Stimulated activated CD8-positive, alpha-beta memory T cell treated with anti-CD3 and anti-CD28 coated beads, Interleukin-12 subunit alpha, Interleukin-12 subunit beta, amount 100 ng/mL, for 24 hours (primary cell): Measurements from ENCODE around the gene KCNJ3.

Experiments
- DNase-seq: peaks from one replicate; pipeline ENCODE4 v3.0.0-alpha.2; 2020; ENCODE audit errors: extremely low read depth

KCNJ3 gene

GRCh38 chr2:154707994-154708575 is 9.6 kb downstream of the KCNJ3 start:
- DNase-seq = no peak

DNA sequence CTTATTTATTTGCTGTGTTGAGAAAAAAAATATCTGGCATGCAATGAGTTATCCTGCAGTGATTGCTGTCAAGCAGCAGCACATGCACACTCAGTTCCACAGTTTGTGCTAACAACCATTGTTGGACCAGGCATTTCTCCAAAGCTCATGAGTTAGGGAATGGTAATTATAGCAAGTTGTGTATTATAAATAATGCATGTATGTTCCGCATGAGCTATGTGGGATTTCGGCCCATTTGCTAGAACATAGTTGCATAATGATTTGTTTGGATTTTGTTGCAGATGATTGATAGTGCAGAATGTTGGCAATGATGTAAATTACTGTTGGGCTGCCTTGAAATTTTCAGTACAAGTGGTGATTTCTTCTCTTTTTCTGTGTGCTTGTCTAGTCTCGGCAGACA is 10.7 kb downstream of the KCNJ3 start:
- DNase-seq = no peak

DNA sequence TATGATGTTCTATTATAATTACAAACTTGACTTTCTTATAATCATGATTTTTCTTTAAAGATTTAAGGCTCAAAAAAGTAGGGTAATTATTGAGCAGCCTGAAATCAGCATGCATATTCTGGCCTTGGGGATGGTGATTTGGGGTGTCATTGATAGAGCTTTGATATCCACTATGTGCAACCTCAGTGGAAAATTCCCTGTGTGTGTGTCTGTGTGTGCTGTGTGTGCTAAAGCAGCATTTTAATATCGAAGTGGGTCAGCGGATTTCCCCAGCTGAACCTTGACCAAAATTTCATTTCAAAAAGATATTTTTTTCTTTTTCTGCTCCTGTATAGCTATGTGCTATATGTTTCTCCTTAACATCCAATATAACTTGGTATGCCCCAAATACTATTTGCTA is 11.6 kb downstream of the KCNJ3 start:
- DNase-seq = no peak

DNA sequence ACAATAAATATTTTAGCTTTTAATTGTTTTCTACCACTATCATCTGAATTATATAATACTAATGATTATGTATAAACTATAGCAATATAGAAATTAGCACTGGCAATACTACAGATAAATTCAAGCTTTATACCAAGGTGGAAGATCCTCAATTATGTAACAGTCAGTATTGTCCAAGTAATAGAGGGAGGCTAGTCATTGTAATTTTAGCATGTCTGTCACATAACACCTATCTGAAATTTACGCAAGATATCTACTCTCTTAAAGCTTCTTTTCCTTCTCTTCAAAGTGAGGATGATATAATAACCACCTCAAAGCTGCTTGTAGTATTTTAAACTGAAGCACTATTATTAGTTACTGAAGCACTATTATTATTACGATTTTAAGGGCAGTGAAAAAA is 12.2 kb downstream of the KCNJ3 start:
- DNase-seq = no peak

GRCh38 chr2:154713675-154714074 is 15.2 kb downstream of the KCNJ3 start:
- DNase-seq = no peak

- DNase-seq = no peak
Observed at GRCh38 chr2:154720651-154721050, 22.2 kb downstream of the KCNJ3 start.

DNA sequence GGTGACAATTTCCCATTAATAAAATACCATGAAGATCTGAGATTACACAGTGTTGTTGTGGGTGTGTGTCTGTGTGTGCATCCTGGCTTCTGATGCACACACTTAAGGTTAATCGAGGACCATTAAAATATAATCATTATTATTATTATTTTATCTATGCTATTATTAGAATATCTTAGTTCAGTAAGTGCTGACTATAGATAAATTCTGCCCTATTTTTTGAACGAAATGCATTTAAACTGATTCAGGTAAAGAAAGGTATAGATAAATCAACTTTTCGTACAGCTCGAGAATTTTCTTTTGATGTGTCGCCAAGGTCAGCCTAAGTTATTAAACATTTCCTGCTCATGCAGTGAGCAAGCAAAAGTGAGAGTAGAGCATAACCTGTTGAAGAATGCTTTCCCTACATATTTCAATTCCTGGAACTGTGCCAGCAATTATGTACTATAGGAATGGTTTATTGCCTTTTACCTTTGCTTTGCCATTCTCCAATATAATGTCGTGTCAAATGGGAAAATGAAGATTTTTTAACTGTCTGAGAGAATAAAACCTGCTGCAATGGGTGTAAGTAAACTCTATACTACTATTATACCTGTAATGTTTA is 25.8 kb downstream of the KCNJ3 start:
- DNase-seq = no peak

DNA sequence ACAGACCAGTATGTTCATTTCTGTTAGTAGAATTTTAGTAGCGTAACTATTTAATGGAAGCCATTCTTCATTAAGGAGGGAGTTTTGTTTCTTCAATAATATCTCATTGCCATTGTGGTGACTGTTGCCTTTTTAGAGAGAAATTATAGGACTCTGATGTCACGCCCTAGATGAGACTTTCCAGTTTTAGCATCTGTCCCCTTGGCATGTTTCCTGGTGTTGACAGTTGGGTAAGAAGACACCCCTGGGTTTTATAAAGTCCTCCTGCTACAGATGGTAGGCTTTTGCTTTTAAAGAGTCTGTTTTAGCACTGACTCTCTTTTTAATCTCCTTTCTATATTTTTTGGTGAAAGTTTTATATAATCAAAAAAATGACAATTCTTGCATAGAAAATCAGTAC is 41.9 kb downstream of the KCNJ3 start:
- no peak for DNase-seq

DNA sequence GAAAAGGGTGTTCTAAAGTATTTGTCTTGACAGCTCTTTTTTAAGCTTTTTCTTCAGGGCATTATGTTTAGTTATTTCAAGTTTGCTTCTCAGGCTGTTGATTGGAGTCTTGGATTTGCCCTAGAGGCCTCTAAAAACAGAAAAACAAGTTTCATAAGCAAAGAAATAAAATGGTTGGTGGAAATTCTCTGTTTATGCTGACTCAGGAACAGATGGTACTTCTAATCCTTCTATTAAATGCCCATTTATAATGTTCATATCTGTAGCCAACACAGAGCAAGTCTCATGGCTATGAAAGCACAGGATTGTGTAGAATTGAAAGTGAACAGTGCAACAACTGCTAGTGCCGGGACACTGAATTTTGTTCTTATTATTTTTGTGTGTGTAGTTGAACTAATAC is 60.4 kb downstream of the KCNJ3 start:
- no peak for DNase-seq

DNA sequence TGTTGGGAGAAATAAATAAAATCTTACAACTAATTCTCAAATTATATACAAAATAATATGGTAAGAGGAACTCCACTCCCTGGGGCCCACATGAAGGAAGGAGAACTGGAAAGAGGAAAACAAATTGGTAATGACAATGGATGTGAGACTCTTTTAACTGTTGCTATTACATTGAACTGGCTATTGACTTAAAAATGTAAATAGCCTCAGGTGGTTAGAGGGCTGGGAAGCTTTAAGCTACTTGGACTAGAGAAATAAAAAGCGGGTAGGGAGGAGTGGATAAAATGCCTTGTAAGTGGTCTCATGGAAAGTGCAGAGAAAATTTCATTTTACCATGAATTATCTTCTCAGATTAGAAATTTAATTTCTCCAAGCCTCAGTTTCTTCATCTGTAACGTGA is 64.1 kb downstream of the KCNJ3 start:
- DNase-seq = no peak

DNA sequence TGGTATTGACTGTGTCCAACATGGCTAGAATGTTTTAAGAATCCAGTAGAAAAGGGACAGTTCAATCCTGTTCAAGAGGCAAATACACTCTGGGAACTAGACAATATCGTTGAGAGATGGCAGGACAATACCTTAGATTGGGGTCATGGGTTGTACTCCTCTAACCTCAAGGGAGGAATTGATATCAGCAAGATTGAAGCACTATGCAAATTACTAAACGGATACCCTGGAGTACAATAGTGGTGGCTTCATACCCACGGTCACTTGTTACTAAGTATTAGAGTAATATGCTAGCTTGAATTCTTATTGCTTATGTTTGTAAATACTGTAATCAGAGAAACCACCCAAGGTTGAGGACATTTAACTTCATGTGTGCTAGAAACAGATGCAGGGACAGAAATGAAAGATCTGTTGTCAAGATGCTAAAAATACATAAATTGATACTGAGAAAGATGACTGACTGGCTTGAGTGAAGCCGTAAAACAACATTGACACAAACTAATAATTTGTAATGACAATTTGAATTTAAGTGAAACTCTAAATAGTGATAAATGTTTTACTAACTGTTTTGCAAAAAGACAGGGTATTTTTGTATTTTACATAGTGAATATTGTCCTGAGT is 73.3 kb downstream of the KCNJ3 start:
- DNase-seq = no peak

GRCh38 chr2:154776825-154777224 is 78.3 kb downstream of the KCNJ3 start:
- no peak for DNase-seq

DNA sequence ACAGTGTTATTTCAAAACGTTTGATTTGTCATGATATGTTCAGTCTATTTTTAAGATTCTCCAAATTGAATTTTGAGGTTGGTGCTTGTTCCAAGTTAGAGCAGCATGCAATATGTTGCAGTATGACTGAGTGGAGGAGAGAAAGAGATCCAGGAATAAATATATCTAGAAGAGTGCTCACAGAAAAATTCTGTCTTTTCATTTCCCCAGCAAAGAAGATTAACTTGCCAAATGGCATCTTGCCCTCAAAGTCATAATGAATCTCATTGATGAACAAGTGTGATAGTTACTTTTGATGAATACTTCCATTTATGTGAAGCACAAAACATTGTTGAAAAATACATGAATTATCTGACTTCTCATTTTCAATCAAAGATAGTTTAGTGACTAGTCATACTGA is 95.9 kb downstream of the KCNJ3 start:
- no peak for DNase-seq

DNA sequence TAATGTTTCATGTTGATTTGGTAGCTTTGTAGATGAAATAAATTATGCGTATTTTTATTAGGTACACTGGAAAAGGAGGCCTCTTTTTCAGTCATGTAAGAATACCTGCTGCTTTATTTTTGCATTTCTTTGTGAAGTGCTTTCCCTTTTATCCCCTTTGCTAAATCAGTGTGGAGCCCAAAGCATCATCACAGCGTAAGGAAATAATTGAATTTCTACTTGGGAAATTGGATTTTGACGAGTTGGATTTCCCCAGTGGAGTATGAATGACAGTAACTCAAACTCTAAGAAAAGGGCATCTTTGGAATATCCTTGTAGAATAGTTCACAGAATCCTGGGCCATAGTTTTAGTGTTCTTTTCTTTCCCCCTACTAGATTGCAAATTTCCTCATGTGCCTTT is 97.2 kb downstream of the KCNJ3 start:
- DNase-seq = no peak

GRCh38 chr2:154804451-154804850 is 106.0 kb downstream of the KCNJ3 start:
- no peak for DNase-seq

DNA sequence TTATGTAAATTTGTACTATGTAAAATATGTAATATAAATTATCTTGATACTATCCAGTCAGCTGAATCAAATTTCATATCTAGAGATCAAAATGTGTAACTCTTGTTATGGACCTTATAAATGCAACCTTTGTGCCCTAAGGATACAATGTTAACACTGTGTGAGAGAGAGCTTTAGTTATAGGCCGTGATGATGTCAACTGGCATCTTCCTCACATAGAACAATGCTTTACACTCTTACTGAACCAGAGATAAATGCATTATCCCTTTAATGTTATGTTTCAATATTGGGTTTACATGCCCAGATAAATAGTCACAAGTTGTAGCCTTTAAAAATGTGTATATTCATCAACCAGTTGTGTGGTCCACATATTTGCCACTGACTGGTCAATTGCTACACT is 115.1 kb downstream of the KCNJ3 start:
- no peak for DNase-seq

- DNase-seq = no peak
Observed at GRCh38 chr2:154814856-154815255, 116.4 kb downstream of the KCNJ3 start.

DNA sequence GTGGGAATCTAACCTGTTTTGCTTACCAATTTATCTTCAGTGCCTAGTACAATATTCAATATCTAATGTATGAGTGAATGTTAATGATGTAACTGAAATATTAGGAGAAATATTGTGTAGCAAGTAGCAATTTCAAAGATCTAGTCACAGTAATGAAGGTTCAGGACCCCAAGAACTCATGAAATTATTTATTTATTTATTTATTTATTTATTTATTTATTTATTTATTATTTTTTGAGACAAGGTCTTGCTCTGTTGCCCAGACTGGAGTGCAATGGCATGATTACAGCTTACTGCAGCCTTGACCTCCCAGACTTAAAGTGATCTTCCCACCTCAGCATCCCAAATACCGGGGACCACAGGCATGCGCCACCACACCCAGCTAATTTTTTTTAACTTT is 126.9 kb downstream of the KCNJ3 start:
- no peak for DNase-seq

- no peak for DNase-seq
Observed at GRCh38 chr2:154826827-154827226, 128.3 kb downstream of the KCNJ3 start.

GRCh38 chr2:154827286-154827685 is 128.8 kb downstream of the KCNJ3 start:
- DNase-seq = no peak

DNA sequence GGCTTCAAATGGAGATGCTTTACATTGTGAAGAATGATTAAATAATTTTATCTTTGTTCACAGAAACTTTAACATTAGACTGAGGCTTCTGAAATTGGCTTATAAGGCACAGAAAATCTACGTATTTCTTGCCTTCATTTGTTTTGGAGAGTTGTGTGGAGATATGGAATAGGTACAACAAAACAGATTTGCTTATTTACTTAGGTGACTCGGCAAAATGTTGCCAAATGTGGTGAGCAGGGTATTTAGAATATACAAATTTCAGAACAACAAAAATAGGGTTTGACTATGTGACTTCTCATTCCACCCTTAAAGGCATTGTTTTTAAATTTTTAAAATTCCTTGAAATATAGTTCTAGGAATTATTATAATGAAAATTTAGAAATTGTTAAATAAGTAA is 134.2 kb downstream of the KCNJ3 start:
- DNase-seq = no peak

DNA sequence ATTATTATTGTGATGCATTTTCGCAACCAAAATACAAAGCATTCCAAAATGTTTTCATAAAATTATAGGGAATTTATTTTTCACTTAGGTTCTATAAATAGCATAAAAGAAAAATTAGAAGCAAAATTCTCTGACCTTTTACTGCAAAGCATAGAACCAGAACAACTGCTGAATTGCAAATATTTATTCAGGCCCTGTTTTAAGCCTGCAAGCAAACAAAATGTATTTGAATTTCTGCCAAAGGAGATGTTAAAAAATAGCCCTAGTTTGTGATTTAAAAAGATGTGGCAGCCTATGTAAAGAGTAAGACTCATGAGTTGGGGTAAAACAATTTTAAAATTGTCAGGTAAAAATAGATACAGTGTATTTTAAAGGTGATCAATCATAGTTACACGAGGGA is 138.1 kb downstream of the KCNJ3 start:
- DNase-seq = no peak

DNA sequence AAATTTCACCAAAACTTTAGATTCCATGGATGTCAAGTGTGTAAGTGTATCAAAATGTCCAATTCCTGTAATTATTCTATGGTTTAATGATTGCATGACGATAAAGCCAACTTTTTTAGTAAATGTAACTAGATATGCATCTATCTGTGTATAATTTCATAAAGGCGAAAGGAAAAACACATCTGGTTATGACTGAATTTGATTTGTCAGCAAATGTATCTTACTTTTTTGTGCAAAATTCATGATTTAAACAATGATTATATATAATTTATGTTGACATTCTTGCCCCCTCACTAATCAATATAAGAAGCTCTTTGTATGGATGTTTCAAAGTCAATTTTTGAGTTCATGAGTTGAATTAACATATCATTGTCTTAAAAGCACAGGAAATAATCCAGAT is 138.5 kb downstream of the KCNJ3 start:
- no peak for DNase-seq

DNA sequence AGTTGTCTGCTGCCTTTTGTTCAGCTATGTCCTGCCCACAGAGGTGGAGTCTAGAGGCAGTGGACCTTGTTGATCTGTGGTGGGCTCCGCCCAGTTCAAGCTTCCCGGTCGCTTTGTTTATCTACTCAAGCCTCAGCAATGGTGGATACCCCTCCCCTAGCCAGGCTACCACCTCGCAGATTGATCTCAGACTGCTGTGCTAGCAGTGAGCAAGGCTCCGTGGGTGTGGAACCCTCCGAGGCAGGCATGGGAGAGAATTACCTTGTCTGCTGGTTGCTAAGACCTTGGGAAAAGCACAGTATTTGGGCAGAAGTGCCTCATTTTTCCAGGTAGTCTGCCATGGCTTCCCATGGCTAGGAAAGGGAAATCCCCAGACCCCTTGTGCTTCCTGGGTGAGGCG is 146.0 kb downstream of the KCNJ3 start:
- no peak for DNase-seq
